GM21447 (cell line): ENCODE data around the gene MKLN1.

ENCODE experiments used
- ATAC-seq: cut with Tn5 transposase; IDR thresholded peaks from one replicate; pipeline ENCODE4 v1.9.1; 2021; ENCODE audit not compliant: unreplicated experiment

Gene MKLN1

GRCh38 chr7:131346885-131347592 lies 19.4 kb downstream of the MKLN1 start:
- ATAC-seq, result no peak

- ATAC-seq, result no peak
Measured at GRCh38 chr7:131352032-131352431, 24.4 kb downstream of the MKLN1 start.

- no peak for ATAC-seq
Measured at GRCh38 chr7:131354390-131354789, 26.7 kb downstream of the MKLN1 start.

- ATAC-seq, result no peak
Measured at GRCh38 chr7:131355917-131356777, 28.5 kb downstream of the MKLN1 start.

GRCh38 chr7:131357282-131357880 lies 29.7 kb downstream of the MKLN1 start:
- no peak for ATAC-seq

- no peak for ATAC-seq
Measured at GRCh38 chr7:131358636-131359035, 31.0 kb downstream of the MKLN1 start.

- no peak for ATAC-seq
Measured at GRCh38 chr7:131359136-131359776, 31.6 kb downstream of the MKLN1 start.

- ATAC-seq, result no peak
Measured at GRCh38 chr7:131363719-131364118, 36.0 kb downstream of the MKLN1 start.

GRCh38 chr7:131364767-131365344 lies 37.2 kb downstream of the MKLN1 start:
- ATAC-seq, result no peak

- ATAC-seq, result no peak
Measured at GRCh38 chr7:131365838-131366237, 38.2 kb downstream of the MKLN1 start.

GRCh38 chr7:131369354-131369753 lies 41.7 kb downstream of the MKLN1 start:
- ATAC-seq, result no peak

- ATAC-seq, result peak; percentile 88
Measured at GRCh38 chr7:131370523-131370968, 42.9 kb downstream of the MKLN1 start.

GRCh38 chr7:131371411-131371810 lies 43.7 kb downstream of the MKLN1 start:
- no peak for ATAC-seq

GRCh38 chr7:131372554-131372953 lies 44.9 kb downstream of the MKLN1 start:
- no peak for ATAC-seq

GRCh38 chr7:131374821-131375220 lies 47.1 kb downstream of the MKLN1 start:
- ATAC-seq, result no peak

GRCh38 chr7:131381069-131381838 lies 53.6 kb downstream of the MKLN1 start:
- no peak for ATAC-seq

- ATAC-seq, result no peak
Measured at GRCh38 chr7:131383417-131384285, 56.0 kb downstream of the MKLN1 start.

- no peak for ATAC-seq
Measured at GRCh38 chr7:131384286-131384635, 56.6 kb downstream of the MKLN1 start.

- ATAC-seq, result no peak
Measured at GRCh38 chr7:131385039-131385605, 57.4 kb downstream of the MKLN1 start.
